ENCODE measurements around the gene HEMK1.

GRCh38 chr3:50536471-50537180 lies 32.7 kb upstream of the HEMK1 start:
- TF ChIP-seq CTCF (IDR thresholded peaks at IDR 0.05) = no peak
- no peak for TF ChIP-seq EZH2 (IDR thresholded peaks at IDR 0.05; ENCODE audit: borderline replicate concordance, insufficient read depth, low read depth, low read length, poor library complexity, severe bottlenecking)

All from B cell (primary cell).